Hindlimb muscle (tissue), 1 donor: ENCODE results near the gene AGL. TPM values are rescaled to one million over a fixed set of nuclear protein-coding genes. Genes with fewer than 3 reads are reported as not detected.
"Not testable (repeated sequence)": the region's sequence is repeated elsewhere in the genome, so short reads cannot be mapped to it uniquely, and the experiment has no call there.

Source experiments
- DNase-seq: peaks from one replicate; pipeline ENCODE4 v3.0.0-alpha.2; 2013
- polyA plus RNA-seq: library from polyadenylated mRNA; unstranded; fragments of 120-200 nt; gene quantifications from one replicate; pipeline ENCODE4 v1.2.1, GENCODE V29; 2013; ENCODE audit not compliant: insufficient read length

The AGL gene
- polyA plus RNA-seq = 223 TPM

- peak; percentile 79 for DNase-seq
These were observed at the start of gene AGL for GRCh38 chr1:99849744-99850458. TSS of gene AGL (plus strand) at chr1:99850361. CDS start at chr1:99851043, 682 bp downstream.

GRCh38 chr1:99801584-99801983 is 48.6 kb upstream of the AGL start:
- no peak for DNase-seq

- no peak for DNase-seq
These were observed 43.3 kb upstream of the AGL start for GRCh38 chr1:99806882-99807281.

- DNase-seq = peak; percentile 82
These were observed 41.6 kb upstream of the AGL start for GRCh38 chr1:99808391-99809115.

GRCh38 chr1:99811075-99811474 is 39.1 kb upstream of the AGL start:
- DNase-seq = no peak

- DNase-seq = no peak
These were observed 38.4 kb upstream of the AGL start for GRCh38 chr1:99811747-99812146.

GRCh38 chr1:99814373-99814900 is 35.7 kb upstream of the AGL start:
- no peak for DNase-seq

- DNase-seq = no peak
These were observed 33.5 kb upstream of the AGL start for GRCh38 chr1:99816656-99817055.

- DNase-seq = no peak
These were observed 32.0 kb upstream of the AGL start for GRCh38 chr1:99818063-99818699.

- no peak for DNase-seq
These were observed 29.6 kb upstream of the AGL start for GRCh38 chr1:99820546-99820945.

- DNase-seq = no peak
These were observed 25.1 kb upstream of the AGL start for GRCh38 chr1:99825098-99825497.

- DNase-seq = no peak
These were observed 24.5 kb upstream of the AGL start for GRCh38 chr1:99825702-99826101.

- no peak for DNase-seq
These were observed 22.2 kb upstream of the AGL start for GRCh38 chr1:99827970-99828369.

GRCh38 chr1:99829269-99829668 is 20.9 kb upstream of the AGL start:
- no peak for DNase-seq

GRCh38 chr1:99833911-99834310 is 16.2 kb upstream of the AGL start:
- DNase-seq = not testable (repeated sequence)

- not testable (repeated sequence) for DNase-seq
These were observed 13.7 kb upstream of the AGL start for GRCh38 chr1:99836171-99837103.

- DNase-seq = not testable (repeated sequence)
These were observed 9.8 kb upstream of the AGL start for GRCh38 chr1:99840353-99840752.

GRCh38 chr1:99843760-99844159 is 6.4 kb upstream of the AGL start:
- DNase-seq = no peak

- DNase-seq = not testable (repeated sequence)
These were observed 5.0 kb upstream of the AGL start for GRCh38 chr1:99845201-99845600.

- no peak for DNase-seq
These were observed 783 bp upstream of the AGL start for GRCh38 chr1:99849413-99849743.

- no peak for DNase-seq
These were observed 514 bp downstream of the AGL start for GRCh38 chr1:99850459-99851291.
